K562 (cell line): ENCODE results near the gene GSTM2. TPM values are rescaled to one million over a fixed set of nuclear protein-coding genes. Genes with fewer than 3 reads are reported as not detected.

Source experiments
- ATF7 ChIP-seq: fragments of 450-650 bp; IDR thresholded peaks from 2 replicates; pipeline ENCODE4 v1.7.1; 2014; ENCODE audit warnings: mild to moderate bottlenecking, moderate library complexity
- C11orf30 ChIP-seq: fragments of 450-650 bp; IDR thresholded peaks from 2 replicates; pipeline ENCODE4 v1.6.1; 2016; ENCODE audit warnings: low read depth, mild to moderate bottlenecking
- CBX1 ChIP-seq: sonication (generic); IDR thresholded peaks from 2 replicates; pipeline ENCODE4 v1.6.1; 2016; ENCODE audit warnings: antibody characterized with exemption, low read depth, mild to moderate bottlenecking
- CCAR2 ChIP-seq: fragments of 200-400 bp; formaldehyde crosslinking; IDR thresholded peaks from 2 replicates; pipeline ENCODE4 v1.6.1; 2017; ENCODE audit warnings: mild to moderate bottlenecking, low read depth, low read length
- CUX1 ChIP-seq: fragments of 200-800 bp; sonication (Bioruptor generic); IDR thresholded peaks from 2 replicates; pipeline ENCODE4 v1.6.1; 2016; ENCODE audit warnings: missing genetic modification characterization, missing compliant biosample characterization
- LCOR ChIP-seq: sonication (generic); formaldehyde crosslinking; IDR thresholded peaks from 2 replicates; pipeline ENCODE4 v1.8.0; 2022; ENCODE audit warnings: mild to moderate bottlenecking, missing genetic modification reagents
- MIER1 ChIP-seq: fragments of 450-650 bp; IDR thresholded peaks from 2 replicates; pipeline ENCODE4 v1.6.1; 2016; ENCODE audit warnings: antibody characterized with exemption, mild to moderate bottlenecking, low read depth
- SIN3A ChIP-seq, 2 experiments: fragments of 150-350 bp in 1 of 2; IDR thresholded peaks; 2 replicates each; pipeline ENCODE4 v1.6.1; 2011 to 2016; ENCODE audit warnings: borderline replicate concordance in 2 of 2, low read depth in 2 of 2, low read length in 2 of 2, mild to moderate bottlenecking in 2 of 2, moderate library complexity in 2 of 2; ENCODE audit not compliant: control insufficient read depth in 1 of 2
- SIRT6 ChIP-seq: IDR thresholded peaks from one replicate; pipeline ENCODE4 v1.6.1; 2012; ENCODE audit warnings: low read depth, mild to moderate bottlenecking, control low read depth, inconsistent platforms, low read length, moderate library complexity
- TCF3 ChIP-seq: sonication (generic); formaldehyde crosslinking; IDR thresholded peaks from 2 replicates; pipeline ENCODE4 v1.4.0; 2020; ENCODE audit warnings: mild to moderate bottlenecking, missing genetic modification reagents
- TSHZ1 ChIP-seq: fragments of 250-450 bp; sonication (Bioruptor Pico); IDR thresholded peaks from 2 replicates; pipeline ENCODE4 v1.4.0; 2020; ENCODE audit warnings: mild to moderate bottlenecking, moderate library complexity
- ZBTB26 ChIP-seq: fragments of 450-650 bp; formaldehyde crosslinking; IDR thresholded peaks from 2 replicates; pipeline ENCODE4 v1.4.0; 2022; ENCODE audit warnings: missing genetic modification characterization
- ZNF146 ChIP-seq: IDR thresholded peaks from one replicate; pipeline ENCODE4 v1.6.1; 2018; ENCODE audit warnings: missing compliant biosample characterization; ENCODE audit not compliant: unreplicated experiment
- ZNF780A ChIP-seq: fragments of 250-450 bp; sonication (Bioruptor Pico); IDR thresholded peaks from 2 replicates; pipeline ENCODE4 v1.5.0; 2021; ENCODE audit warnings: mild to moderate bottlenecking
- polyA plus RNA-seq, 8 experiments: library from polyadenylated mRNA; depleted of rRNA in 4 of 8; stranded (reverse) in 5 of 8; unstranded in 3 of 8; fragments of >200 nt; fragmentation: Nextera tagmentation in 2 of 8; fragmentation: Illumina TruSeq in 1 of 8; extraction: Ambion mirVana in 2 of 8; extraction: Trizol in 1 of 8; gene quantifications; 2 replicates each; pipeline versions ENCODE4 v1.2.1 to v1.2.3, GENCODE V29; 2011 to 2014; ENCODE audit warnings: inconsistent platforms in 1 of 8, missing spikeins in 1 of 8
- total RNA-seq, 7 experiments: library from RNA; depleted of rRNA in 6 of 7; stranded (reverse); fragments of >200 nt in 6 of 7; fragmentation: Illumina TruSeq in 2 of 7; extraction: Trizol in 2 of 7; gene quantifications; 2 replicates each; pipeline versions ENCODE4 v1.2.1 to v1.2.3, GENCODE V29; 2011 to 2021; ENCODE audit warnings: low replicate concordance in 1 of 7
- TF ChIP-seq, protein P1 (sequence below): fragments of 450-650 bp; formaldehyde crosslinking; IDR thresholded peaks from 2 replicates; pipeline ENCODE4 v1.4.0; 2020; ENCODE audit warnings: mild to moderate bottlenecking, moderate library complexity

Gene GSTM2
- total and polyA plus RNA-seq, 9 of the 15 experiments (the other 6 are each of a cell fraction or from before 2014, with no cell fraction given): 1.6 to 15.1 (median 6.8) TPM

GRCh38 chr1:109655615-109656519 lies 12.0 kb upstream of the GSTM2 start, which contains the start of gene GSTM4 (continued):
- TF ChIP-seq, protein P1, sequence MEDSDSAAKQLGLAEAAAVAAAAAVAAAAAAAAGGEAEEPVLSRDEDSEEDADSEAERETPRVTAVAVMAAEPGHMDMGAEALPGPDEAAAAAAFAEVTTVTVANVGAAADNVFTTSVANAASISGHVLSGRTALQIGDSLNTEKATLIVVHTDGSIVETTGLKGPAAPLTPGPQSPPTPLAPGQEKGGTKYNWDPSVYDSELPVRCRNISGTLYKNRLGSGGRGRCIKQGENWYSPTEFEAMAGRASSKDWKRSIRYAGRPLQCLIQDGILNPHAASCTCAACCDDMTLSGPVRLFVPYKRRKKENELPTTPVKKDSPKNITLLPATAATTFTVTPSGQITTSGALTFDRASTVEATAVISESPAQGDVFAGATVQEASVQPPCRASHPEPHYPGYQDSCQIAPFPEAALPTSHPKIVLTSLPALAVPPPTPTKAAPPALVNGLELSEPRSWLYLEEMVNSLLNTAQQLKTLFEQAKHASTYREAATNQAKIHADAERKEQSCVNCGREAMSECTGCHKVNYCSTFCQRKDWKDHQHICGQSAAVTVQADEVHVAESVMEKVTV: no peak; the same call in 1 of the 2 replicates
- TF ChIP-seq ATF7 (peak; percentile 76), CBX1 (no peak), SIN3A (IDR thresholded peaks at IDR 0.05; ENCODE audit: borderline replicate concordance in 2 of 2, control insufficient read depth in 1 of 2, low read depth in 2 of 2, low read length in 2 of 2) (peak; percentile 30 to 52; a peak in 3 of 4 replicates), TSHZ1 (no peak), TCF3 (no peak), MIER1 (no peak), LCOR (no peak), CCAR2 (no peak), ZNF780A (no peak), ZBTB26 (CRISPR knock-in tag) (no peak), CUX1 (no peak), C11orf30 (peak; percentile 55; the same call in 1 of the 2 replicates), ZNF146 (CRISPR knock-in tag) (no peak), SIRT6 (no peak)
